Testis (tissue), 3 donors: ENCODE data around the gene KPTN. TPM values are rescaled to one million over a fixed set of nuclear protein-coding genes. Genes with fewer than 3 reads are reported as not detected.

Experiments
- DNase-seq: peaks from one replicate; pipeline ENCODE4 v3.0.0-alpha.2; 2019
- H3K27ac ChIP-seq, 2 donors: fragments of 200-600 bp; sonication (generic); one replicate each; pipeline ENCODE4 v1.5.1; 2019
- H3K27me3 ChIP-seq: fragments of 200-600 bp; sonication (generic); one replicate; pipeline ENCODE4 v1.5.1; 2019
- H3K36me3 ChIP-seq: fragments of 200-600 bp; sonication (generic); one replicate; pipeline ENCODE4 v1.5.1; 2017; ENCODE audit warnings: low read depth; ENCODE audit errors: missing control alignments
- H3K4me1 ChIP-seq: fragments of 200-600 bp; sonication (generic); one replicate; pipeline ENCODE4 v1.5.1; 2019
- H3K4me3 ChIP-seq, 2 donors: fragments of 200-600 bp; sonication (generic); one replicate each; pipeline ENCODE4 v1.5.1; 2017 to 2019
- H3K9me3 ChIP-seq: fragments of 200-600 bp; sonication (generic); one replicate; pipeline ENCODE4 v1.5.1; 2017
- POLR2A ChIP-seq: fragments of 450-650 bp; IDR thresholded peaks from one replicate; pipeline ENCODE4 v1.6.1; 2017; ENCODE audit warnings: antibody characterized with exemption, mild to moderate bottlenecking, moderate library complexity
- WGBS, 2 donors: methylation state at CpG; one replicate each; pipeline ENCODE4 v1.1.5; 2018; 5-methylcytosine and 5-hydroxymethylcytosine counted together
- intact Hi-C: fragments of 100-400 bp; cut with DNase I; formaldehyde crosslinking; loops from one replicate; pipeline ENCODE4 v1.15.1; 2023; ENCODE audit warnings: low total_unique reads
- polyA plus RNA-seq: library from polyadenylated mRNA; stranded (reverse); fragments of 350-450 nt; fragmentation: Illumina TruSeq; extraction: RNeasy Lipid Tissue Mini Kit (QIAGEN cat#74804); gene quantifications from one replicate; pipeline ENCODE4 v1.2.3, GENCODE V29; 2014; ENCODE audit warnings: low read depth, low replicate concordance; ENCODE audit not compliant: insufficient read depth
- total RNA-seq, 2 donors: library from RNA; depleted of rRNA; stranded (reverse); fragments of >200 nt; gene quantifications; one replicate each; pipeline ENCODE4 v1.2.3, GENCODE V29; 2016
- TF ChIP-seq, protein P1 (sequence below), 3 experiments: fragments of 450-650 bp in 2 of 3; fragments of 200-600 bp in 1 of 3; sonication (generic) in 1 of 3; IDR thresholded peaks; one replicate each; pipeline ENCODE4 v1.5.1; 2016 to 2019; ENCODE audit warnings: antibody characterized with exemption in 3 of 3, mild to moderate bottlenecking in 2 of 3, moderate library complexity in 1 of 3

The KPTN gene
- total and polyA plus RNA-seq, 3 donors from 2014 or later, result 12.9 to 30.0 (median 13.5) TPM

DNA sequence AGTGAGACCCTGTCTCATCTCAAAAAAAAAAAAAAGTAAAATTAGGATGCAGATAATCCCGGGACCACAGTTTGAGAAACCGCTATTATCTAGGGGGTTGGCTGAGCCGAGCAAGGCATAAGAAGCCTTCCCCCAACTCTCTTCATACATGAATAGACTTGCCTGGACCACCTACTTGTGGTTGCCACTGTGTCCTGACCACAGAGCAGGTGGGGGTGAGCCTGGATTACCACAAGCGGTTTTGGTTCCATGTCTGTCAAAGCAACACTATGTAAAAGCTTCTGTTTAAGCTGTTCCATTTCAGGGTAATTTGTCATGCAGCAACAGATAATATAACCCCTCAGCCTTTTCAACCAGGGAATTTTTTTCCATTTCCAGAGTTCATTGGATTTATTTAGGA is 34.1 kb upstream of the KPTN start:
- intact Hi-C loops, result loop anchor here (10.0 kb wide), 1 partner anchor 83 kb away; no protein-coding TSS in a partner anchor
- Histone ChIP-seq H3K9me3 (no peaks in the 10 kb centered on the region), H3K27me3 (no peaks in the 10 kb centered on the region), H3K4me3 (no peak overlapping the region), H3K4me1 (peaks cover 4% of the 10 kb centered on the region), H3K27ac (no peak overlapping the region), H3K36me3 (no peaks in the 10 kb centered on the region)
- 66 to 80% methylated on average over 4 of the region's 4 CpGs for WGBS, 2 donors
- TF ChIP-seq, protein P1, sequence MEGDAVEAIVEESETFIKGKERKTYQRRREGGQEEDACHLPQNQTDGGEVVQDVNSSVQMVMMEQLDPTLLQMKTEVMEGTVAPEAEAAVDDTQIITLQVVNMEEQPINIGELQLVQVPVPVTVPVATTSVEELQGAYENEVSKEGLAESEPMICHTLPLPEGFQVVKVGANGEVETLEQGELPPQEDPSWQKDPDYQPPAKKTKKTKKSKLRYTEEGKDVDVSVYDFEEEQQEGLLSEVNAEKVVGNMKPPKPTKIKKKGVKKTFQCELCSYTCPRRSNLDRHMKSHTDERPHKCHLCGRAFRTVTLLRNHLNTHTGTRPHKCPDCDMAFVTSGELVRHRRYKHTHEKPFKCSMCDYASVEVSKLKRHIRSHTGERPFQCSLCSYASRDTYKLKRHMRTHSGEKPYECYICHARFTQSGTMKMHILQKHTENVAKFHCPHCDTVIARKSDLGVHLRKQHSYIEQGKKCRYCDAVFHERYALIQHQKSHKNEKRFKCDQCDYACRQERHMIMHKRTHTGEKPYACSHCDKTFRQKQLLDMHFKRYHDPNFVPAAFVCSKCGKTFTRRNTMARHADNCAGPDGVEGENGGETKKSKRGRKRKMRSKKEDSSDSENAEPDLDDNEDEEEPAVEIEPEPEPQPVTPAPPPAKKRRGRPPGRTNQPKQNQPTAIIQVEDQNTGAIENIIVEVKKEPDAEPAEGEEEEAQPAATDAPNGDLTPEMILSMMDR (IDR thresholded peaks at IDR 0.05), result no peak
- TF ChIP-seq POLR2A, result no peak
- no peak for DNase-seq

GRCh38 chr19:47514869-47515588 is 31.0 kb upstream of the KPTN start, which contains the start of gene NAPA:
Gene NAPA (minus strand): TSS chr19:47515063. CDS start chr19:47514940, 123 bp downstream.
- Histone ChIP-seq H3K27me3 (no peaks in the 10 kb centered on the region), H3K9me3 (no peaks in the 10 kb centered on the region), H3K4me3 (peak within 1 kb of the TSS; percentile 91 to 95), H3K27ac (peak within 1 kb of the TSS; percentile 95), H3K36me3 (no peaks in the 10 kb centered on the region), H3K4me1 (peaks cover 35% of the 10 kb centered on the region)
- peak; percentile 100 for DNase-seq
- intact Hi-C loops, result loop anchor here (10.0 kb wide), 1 partner anchor 80 kb away; no protein-coding TSS in a partner anchor
- TF ChIP-seq, protein P1 (IDR thresholded peaks at IDR 0.05), result no peak
- peak; percentile 79 for TF ChIP-seq POLR2A
- 1% methylated on average over 28 to 76 of the region's 78 CpGs for WGBS, 2 donors

GRCh38 chr19:47514151-47514868 is 30.3 kb upstream of the KPTN start:
- peaks cover 42% of the 10 kb centered on the region for H3K4me1 ChIP-seq
- H3K4me3 ChIP-seq, result peak overlapping the region; percentile 91 to 95
- no peaks in the 10 kb centered on the region for H3K36me3 ChIP-seq
- H3K27me3 ChIP-seq, result no peaks in the 10 kb centered on the region
- no peak for TF ChIP-seq POLR2A
- TF ChIP-seq, protein P1 (IDR thresholded peaks at IDR 0.05), result no peak
- intact Hi-C loops, result loop anchor here (10.0 kb wide), 1 partner anchor 80 kb away; no protein-coding TSS in a partner anchor
- H3K9me3 ChIP-seq, result no peaks in the 10 kb centered on the region
- DNase-seq, result no peak
- 1 to 2% methylated on average over 33 to 40 of the region's 40 CpGs for WGBS, 2 donors
- H3K27ac ChIP-seq, result peak overlapping the region; percentile 95

DNA sequence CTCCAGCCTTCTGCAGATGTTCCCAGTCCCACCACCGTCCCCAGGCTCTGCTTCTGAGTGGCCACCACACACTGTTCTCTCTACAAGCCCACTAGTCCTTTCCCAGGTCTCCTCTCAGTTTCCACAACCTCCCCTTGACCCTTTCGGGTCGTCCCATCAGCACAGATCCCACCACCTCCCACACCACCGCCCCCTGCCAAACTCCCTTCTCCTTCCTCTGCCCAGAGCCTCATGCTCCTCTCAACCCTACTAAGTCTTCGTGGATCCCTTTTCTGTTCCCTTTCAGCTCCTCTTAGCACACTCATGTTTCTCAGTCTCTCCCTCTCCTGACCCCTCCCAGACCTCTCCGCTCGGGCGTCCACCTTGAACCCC is 28.9 kb upstream of the KPTN start:
- intact Hi-C loops, result loop anchor here (10.0 kb wide), 1 partner anchor 78 kb away; no protein-coding TSS in a partner anchor
- no peak overlapping the region for H3K4me3 ChIP-seq
- WGBS, 2 donors, result 55 to 56% methylated on average over 8 of the region's 8 CpGs
- H3K27ac ChIP-seq, result peak overlapping the region; percentile 72 to 95
- no peaks in the 10 kb centered on the region for H3K36me3 ChIP-seq
- no peaks in the 10 kb centered on the region for H3K9me3 ChIP-seq
- H3K4me1 ChIP-seq, result peaks cover 52% of the 10 kb centered on the region
- no peaks in the 10 kb centered on the region for H3K27me3 ChIP-seq
- DNase-seq, result no peak
- TF ChIP-seq POLR2A, result no peak
